Measurements from ENCODE around the gene MPND.

The MPND gene

DNA sequence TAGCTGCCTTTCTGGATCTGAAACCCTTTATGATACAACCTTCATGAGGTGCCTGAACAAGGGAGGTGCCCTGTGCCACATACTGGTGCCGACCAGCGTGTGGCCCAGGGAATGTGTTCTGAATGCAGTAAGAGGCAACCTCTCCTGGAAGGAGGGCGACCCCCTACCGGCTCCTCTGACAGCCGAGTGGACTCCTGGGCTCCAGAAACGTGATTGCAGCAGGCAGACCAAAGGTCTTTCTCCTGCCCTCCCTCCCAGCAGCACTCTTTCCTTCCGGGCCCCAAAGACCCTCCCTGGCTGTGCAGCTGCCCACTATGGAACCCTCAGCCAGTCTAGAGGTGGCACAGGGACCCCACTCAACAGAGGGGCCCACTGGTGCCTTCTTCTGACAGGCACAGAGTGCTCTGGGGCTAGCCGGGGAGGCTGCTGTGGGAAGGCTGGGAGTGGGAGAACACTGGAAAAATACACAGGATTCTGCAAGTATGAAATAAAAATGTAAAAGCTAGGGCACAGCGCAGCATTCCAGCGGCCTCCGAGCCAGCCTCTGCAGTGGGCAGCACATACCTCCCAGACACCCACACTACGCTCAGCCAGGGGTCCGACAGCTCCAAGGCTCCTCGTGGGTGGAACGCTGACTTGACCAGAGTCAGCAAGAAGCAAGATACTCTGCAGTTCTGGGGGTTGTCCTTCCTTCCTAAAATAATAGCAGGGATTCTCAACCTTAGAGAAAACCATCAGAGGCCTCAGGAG, 42.1 kb downstream of the MPND start:
- DNase-seq: no peak

DNA sequence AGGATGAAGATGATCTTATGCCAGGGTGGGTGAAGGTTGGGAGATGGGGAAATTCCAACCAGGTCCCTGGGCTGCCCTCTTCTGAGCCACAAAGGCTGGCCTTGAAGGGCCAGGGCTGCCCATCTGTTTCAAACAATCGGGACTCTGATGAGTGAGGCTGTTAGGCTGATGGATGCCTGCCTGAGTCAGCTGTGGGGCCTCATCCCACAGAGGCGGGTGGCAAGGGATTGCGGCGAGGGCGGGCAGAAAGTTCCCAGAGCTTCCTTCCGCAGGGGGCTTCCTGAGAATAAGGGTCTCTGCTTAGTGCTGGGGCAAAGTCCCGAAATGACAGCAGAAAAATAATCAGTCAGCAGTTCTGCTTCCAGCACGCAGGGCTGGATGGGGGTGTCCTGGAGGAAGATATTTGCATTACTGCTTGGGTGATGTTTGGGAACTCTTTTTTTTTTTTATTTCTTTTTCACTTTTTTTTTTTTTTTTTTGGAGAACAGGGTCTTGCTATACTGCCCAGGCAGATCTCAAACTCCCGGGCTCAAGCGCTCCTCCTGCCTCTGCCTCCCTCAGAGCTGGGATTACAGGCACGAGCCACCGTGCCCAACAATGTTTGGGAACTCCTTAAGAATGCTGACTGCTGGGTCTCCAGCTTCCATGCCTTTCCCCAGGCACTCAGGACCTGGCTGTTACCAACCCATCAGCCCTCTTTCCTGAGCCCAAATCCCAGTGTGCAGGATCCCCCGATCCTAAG, 42.9 kb downstream of the MPND start:
- no peak for DNase-seq

DNA sequence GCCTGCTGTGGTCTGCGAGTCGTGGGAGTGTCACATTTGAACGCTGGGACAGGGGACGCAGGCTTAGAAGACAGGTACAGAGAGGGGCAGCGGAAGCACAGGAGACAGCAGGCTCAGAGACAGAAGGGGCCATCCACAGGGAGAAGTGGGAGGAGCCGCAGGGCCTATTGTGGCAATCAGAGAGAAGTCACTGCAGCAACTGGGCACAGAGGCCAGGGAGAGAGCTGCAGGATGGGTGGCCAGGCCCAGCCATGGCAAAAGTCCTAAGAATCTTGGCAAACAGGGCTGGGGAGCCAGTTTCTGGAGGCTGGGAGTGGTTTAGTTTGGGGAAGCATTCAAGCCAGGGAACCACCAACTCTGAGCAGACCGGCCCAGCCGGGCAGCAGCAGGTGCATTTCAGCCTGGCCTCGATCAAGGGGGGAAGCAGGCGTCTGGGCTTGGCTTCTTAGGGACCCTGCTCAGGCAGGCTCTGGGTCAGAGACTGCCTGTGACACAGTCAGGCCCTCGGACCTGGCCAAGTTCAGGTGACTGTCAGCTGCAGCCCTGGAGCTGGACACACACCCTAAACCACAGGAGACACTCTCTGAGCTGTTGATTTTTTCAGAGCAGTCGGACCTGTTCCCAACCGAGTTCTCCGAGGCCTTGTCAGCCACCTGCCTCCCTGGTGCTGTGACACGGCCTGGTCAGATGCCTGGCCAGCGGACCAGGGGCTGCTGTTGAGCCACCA, 45.1 kb downstream of the MPND start:
- DNase-seq: no peak

DNA sequence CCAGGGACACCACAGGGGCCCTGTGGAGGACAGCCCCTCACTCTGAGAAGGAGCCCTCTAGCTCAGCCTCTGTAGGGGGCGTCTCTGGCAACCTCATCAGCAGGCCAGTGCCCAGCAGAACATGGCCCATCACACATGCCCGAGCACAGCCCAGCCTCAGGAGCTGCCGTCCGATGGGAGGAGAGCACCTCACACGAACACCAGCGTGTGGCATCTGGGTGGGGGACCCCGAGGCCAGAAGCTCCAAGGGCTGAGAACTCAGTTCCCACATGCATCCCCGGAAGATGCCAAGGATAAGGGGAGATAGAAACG, 45.7 kb downstream of the MPND start:
- no peak for DNase-seq

DNA sequence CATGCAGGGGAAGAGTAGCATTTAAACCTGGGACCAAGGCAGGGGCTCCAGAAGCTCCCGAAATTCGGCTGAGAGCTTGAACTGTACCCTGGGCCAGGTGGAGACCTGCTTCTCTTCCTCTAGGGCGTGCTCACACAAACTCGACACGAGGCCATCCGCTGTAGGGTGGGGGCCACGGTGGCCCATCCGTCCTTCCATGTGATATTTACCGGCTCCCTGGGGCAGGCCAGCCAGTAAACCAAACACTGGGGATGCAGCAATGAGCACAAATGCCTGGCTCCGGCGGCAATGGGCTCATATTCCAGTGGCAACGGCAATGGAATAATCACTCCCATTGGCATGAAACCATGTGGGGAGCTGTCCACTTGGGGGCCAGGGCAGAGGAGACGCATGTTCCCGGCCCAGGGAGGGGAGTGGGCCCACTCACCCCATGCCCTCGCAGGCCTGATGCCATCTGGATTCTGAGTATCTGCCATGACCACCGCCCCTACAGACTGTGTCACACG, 46.2 kb downstream of the MPND start:
- no peak for DNase-seq

DNA sequence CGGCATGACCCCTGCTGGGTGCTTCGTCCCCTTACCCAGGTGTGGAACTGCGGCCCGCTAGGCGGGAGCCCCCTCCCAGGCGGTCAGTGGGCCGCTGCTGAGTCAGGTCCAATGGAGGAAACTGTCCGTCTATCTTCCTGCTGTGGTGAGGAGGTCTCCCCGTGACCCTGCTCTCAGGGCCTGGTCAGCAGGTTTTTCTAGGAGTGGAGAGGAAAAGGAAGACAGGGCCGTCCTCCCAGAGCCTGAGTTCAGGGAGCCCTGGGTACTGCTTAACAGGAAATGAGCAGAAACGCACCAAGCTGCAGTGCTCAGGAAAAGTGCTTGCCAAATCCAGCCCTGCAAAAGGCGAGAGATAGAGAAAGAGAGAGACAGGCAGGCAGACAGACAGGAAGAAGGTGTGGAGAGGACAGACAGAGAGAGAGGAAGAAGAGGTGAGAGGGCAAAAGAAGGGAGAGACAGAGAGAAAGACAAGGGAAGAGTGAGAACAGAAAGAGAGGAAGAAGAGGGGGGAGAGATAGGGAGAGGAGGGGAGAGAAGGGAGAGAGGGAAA, 46.7 kb downstream of the MPND start:
- DNase-seq: no peak

DNA sequence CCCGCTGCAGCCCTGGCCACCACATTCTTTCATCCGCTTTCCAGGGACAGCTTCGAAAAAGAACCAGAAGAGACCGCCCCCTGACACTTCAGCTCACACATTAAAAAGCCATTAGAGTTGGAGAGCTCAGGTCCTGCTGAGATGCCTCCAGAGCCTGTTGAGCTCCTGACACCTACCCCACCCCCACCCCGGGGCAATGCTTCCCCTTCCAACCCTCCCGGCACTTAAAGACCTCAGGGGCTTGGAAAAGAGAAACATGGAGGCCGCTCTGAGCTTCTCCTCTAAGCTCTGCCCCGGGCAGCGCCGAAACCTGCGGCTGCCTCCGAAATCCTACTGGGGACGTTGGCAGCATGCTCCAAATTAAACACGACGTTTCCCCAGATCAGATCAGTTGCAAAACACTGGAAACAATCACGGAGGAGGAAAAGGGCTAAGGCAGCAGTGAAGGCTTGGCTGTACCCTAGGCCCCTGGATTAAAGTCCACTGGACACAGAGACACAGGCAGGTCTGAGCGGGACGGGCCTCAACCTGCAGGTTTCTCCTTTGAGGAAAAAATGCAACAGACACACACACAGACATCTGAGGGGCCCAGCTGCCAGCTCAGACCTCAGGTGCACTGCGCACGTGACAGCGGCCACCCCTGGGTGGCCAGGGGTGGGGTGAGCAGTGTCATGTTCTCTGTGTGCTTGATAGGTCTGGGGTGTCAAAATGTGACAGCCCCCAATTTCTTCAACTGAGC, 47.4 kb downstream of the MPND start:
- no peak for DNase-seq

DNA sequence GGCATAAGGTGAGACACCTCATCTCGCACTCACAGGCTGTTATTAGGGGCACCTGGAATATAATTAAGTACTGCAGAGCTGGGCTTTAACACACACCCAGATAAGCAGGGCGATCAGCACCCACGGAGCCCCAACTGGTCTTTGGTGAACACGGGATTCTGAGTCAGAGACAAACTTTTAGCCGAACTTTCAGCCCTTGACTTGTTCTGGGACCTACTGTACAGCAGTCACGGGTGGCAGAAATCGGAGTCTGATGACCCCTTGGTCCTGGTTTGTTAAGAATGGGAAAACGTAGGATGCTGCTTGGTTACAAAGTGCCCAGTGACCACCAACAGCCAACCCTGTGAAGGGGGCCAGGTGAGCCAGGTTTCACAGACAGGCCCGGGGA, 47.9 kb downstream of the MPND start:
- DNase-seq: no peak

DNA sequence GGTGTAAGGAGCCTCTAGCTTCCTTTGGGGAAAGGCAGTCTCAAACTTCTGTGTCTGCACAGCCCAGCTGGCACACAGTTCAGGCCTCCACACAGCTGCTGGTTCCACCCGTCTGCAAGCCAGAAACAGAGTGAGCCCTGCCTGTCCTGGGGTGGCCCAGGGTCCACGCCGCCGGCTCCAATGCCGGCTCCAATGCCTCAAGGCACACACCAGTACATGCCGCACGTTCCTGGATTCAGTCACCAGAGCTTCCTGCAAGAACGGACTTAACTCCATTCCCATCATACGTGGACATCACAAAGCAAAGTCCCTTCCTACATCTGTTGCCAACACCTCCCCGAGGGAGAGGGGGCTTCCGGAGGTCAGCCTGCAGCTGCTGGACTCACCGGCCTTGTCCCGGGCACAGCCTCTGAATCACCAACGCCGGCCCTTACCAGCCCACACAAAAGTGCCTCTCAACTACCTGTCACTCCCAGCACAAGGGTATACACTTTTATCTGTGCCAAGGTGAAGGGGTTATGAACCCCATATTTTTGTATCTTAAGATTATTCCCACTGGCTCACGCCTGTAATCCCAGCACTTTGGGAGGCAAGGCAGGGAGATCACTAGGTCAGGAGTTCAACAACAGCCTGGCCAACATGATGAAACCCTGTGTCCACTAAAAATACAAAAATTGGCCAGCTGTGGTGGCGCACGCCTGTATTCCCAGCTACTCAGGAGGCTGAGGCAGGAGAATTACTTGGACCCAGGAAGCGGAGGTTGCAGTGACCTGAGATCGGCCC, 48.5 kb downstream of the MPND start:
- no peak for DNase-seq

DNA sequence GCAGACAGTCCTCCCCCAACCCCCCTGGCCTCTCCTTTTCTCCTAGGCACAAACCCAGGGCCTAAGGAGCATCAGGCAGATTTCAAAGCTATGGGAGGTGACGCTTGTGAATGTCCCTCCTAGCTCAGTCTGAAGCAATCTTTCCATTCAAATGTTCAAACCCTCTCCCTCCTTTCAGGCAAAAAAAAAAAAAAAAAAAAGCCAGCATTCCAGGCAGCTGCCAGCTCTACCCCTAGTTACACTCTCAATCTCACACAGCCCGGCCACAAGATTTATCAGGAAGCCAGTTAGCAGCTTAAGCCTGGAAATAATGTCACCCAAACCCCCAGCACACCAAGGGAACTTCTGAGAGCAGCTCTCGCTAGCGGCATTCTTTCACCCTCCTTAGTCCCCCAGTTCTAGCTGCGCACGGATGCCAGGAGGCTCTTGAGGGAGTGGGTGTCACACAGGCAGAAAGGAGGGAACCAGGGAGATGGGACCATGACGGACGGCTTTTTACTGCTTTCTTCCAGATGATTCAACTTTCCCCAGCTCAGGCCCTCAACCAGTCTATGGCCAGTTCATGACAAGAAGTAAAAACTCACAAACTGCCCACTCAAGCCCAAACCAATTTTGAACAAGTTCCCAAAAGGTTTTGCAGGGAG, 50.7 kb downstream of the MPND start:
- no peak for DNase-seq

DNA sequence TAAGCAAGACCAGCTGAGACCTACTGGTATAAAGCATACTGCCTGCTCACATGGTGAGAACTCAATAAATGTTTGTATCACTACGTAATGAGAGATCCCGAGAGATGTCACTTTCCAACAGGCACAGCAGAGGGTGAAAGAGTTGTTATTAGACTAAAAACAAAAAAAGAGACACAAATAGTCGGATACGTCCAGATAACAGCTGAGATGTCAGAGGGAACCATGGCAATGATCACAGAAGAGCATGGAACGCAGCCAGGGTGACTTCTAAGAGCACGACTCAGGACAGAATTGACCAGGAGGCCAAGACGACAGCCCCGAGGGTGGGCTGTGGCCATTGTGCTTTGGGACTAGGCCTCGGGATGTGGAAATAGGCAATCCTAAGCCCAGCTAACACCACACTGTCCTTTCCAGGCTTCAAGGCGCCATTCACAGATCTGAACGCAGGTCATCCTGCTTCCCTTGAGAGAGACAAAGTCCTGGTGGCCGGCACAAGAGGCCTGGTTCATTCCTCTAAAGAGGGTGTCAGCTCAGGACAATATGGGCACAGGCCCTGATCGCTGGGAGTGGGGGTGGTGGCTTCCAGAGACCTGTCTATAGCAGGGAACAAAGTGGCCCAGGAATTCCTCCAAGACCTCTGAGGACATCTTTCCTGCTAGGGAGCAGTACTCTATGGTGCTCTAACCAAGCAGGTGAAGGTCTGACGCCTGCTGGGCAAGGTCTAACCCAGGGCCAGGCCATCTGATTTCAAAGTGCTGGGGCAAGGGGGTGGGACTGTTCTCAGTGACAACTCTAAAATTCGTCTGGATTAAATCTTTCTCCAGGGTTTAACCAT, 53.8 kb downstream of the MPND start:
- no peak for DNase-seq

DNA sequence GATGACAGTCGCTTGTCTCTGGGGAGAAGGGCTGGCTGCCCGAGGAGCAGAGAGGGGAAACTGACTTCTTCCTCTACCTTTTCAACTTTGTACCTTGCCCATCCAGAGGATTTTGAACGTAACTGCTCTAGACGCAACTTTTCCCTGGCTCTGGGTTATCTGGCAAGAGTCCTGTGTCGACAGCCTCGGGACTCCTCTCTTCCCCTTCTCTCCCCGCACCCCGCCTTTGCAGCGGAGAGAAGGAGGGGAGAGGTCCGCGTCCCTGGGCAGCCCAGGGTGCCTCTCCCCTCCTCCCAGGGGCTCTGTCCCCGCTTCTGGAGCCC, 56.4 kb downstream of the MPND start:
- DNase-seq: no peak

DNA sequence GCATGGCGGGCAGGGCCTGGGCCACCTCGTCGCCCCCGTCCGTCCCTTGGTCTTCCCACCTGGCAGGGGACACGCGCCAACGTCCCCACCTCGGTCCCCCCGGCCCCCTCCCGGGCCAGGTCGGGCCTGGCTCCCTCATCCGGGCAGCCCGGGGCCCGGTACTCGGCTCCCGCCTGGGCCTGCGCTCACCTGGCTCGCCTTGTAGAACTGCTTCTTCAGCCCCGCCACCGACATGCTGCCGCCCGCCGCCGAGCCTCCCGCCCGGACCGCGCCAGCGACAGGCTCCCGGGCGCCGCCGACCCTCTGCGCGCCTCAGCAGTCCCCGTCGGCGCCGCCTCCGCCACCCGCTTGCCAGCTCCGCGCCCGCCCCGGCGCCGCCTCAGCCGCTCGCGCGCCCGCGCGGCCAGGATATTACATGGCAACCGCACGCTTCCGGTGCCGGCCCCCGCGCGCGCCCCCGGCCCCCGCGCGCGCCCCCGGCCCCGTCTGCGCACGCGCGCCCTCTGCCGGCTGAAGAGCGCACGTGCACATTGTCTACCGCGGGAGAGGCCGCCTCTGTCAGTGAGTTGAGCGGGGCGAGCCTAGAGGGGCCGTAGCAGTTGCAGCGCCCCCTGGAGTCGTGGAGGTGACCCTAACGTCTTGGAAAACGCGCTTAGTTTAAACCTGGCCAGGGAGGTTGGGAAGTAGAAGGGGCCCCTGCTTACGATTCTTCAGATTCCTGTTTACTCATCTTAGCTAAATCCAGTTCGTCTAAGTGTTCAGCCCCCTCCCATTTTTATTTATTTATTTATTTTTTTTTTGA, 57.0 kb downstream of the MPND start, which contains the start of gene SH3GL1:
Gene SH3GL1 (minus strand): TSS at position 413 of the 802 bp plus-strand sequence. CDS start 179 bp downstream, at position 234.
- DNase-seq: peak; percentile 90

DNA sequence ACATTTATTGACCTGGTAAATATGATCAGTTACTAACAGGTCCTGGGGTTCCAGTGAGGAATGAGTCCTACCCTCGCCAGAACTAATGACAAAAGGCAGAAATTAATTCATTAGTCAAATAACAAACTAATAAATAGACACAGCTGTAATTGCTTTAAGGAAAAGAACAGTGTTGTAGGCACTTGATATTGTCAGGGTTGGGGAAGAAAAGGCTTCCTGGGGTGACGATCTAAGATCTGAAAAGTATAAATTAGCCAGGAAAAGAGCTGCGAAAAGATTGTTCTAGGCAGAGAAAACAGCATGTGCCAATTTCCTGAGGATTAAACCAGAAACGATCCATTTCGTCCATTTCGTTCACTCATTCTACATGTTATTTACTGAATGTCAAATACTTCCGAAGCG, 58.4 kb downstream of the MPND start:
- DNase-seq: no peak

DNA sequence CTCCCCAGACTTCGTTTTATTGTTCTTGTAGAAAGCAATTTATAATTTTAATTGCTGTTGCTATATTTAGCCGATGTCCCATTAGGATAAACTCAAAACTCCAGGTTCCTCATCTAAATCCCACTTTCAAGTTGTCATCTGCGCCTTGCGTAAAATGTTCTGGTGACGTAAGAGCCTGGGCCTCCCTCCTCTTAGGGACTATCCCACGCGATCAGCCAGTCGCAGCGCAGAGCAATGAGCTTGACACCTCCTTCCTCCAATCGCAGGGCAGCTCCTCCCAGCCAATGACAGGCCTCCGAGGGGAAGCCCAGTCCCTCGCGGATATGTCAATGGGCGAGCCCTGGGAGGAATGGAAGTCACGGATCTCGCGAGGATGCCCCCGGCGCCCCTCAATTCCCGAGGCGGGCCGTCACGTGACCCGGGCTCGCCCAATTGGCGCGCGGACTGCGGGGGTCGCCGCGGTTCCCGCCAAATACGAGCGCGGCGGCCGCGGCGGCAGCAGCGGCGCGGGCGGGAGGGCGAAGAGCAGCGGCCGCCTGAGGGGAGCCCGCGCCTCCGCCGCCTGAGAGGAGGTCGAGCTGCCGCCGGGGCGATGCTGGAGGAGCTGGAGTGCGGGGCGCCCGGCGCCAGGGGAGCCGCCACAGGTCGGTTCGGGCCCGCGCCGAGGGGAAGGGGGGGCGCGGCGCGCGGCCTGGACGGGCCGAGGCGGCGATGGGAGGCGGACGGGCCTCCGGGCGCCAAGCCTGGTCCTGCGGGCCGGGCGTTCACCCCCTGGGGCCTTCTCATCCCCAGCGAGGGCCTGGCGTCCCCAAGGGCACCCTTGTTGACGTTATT, 59.0 kb downstream of the MPND start, which contains the start of gene CHAF1A:
Gene CHAF1A (plus strand): TSS at position 470 of the 834 bp plus-strand sequence. CDS start 123 bp downstream, at position 593.
- peak; percentile 97 for DNase-seq

DNA sequence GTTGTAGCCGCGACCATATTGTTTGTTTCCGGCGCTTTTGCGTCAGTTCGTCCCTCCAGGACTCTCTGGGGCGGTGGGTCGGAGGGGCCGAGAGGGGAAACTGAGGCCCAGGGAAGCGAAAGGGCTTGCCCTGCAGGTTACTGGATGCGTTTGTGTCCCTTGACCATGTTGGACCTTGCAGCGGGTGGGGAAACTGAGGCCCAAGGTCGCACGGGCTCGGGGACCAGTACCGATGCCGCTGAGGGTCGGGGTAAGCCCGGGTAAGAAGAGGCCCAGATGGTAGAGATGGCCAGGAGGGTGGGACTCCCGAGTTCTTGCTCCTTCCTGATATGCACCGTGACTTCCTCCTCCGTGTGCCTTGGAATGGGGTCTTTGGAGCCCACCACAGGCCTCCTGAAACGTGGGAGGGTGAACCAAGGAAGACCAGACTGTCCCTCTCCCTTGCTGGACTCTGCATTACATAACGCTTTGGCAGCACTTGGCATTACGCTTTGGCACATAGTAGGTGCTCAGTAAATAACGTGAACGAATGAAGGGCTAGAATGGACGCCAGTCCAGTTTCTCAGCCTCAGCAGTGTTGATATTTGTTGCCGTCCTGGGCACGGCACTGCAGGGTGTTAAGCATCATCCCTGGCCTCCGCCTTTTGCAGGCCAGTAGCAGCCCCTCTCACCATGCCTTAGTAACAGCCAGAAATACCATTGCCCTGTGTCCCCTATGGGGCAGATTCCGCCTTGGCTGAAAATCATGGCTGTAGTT, 59.8 kb downstream of the MPND start:
- no peak for DNase-seq

DNA sequence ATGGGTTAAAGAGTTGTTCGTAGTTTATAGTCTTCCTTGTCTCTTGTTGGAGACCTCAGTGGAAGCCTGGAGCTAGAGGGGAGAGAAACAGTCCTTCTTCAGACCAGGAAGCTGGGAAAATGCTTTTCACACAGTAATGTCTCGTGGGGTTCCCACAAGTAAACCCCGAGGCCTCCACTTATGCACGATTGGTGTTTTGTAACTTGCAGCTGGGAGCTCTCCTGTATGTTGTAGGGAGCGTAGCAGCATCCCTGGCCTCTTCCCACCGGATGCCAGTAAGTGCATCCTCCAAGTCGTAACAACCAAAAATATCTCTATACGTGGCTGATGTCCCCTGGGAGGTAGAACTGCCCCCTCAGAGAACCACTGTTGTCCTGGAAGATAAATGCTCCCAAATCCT, 62.6 kb downstream of the MPND start:
- no peak for DNase-seq

DNA sequence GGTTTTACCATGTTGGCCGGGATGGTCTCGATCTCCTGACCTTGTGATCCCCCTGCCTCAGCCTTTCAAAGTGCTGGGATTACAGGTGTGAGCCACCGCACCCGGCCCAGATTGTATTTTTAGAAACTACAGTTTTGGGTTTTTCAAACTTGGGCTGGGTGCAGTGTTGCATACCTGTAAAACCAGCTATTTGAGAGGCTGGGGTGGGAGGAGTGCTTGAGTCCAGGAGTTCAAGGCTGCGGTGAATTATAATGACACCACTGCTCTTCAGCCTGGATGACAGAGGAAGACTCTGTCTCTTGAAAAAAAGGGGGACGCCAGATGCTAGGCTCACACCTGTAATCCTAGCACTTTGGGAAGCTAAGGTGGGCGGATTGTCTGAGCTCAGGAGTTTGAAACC, 63.3 kb downstream of the MPND start:
- no peak for DNase-seq

Data from activated T-cell treated with anti-CD3 and anti-CD28 coated beads for 4 hours (primary cell).